NCI-H2029 (cell line): Measurements from ENCODE around the gene DLL1.
A peak's percentile ranks its signal among the peaks of the same experiment; 100 is the strongest.

Source experiments
- DNase-seq: peaks from one replicate; lab custom pipeline; 2025; lab: John Stamatoyannopoulos, UW

The DLL1 gene

DNA sequence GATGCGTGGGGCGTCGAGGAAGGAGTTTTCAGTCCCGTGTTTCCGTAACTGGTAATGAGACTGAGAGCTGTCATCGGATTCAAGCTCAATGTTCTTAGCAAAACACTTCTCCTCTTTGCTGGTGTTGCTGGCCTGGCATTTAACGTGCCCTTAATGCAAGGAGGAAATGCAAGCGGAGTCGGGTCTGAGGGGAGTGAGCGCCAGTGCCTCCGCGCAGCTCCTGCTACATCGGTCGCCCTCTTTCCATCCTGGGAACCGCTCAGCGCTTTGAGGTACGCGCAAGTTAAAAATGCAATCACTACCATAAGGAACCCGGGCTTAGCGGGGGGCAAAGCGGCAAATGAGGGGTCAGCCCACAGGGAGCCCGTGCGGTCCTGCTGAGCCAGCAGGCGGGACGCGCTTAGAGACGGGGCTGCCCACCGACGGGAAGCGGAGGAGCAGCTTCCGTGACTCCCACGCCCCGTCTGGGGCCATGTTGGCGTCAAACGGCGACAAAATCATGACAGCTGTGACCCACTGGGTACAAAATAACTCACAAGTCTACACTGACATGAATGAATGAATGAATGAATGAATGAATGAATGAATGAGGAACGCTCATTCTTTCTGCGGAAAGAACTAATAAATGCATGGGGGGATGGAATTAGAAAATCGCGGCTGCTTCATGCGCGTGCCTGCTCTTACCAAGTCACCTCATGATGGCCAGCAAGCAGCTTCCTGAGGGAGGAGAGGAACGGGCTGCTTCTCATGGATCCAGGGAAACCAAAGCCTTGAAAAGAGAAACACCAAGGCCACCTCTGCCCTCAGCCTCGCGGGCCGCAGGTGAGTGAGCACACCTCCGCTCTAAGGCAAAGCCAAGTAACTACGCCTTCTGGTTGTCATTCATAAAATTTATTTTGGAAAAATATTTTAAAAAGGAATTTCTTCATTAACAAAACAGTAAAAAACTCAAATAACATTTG is 9.3 kb downstream of the DLL1 start:
- DNase-seq, result no peak

DNA sequence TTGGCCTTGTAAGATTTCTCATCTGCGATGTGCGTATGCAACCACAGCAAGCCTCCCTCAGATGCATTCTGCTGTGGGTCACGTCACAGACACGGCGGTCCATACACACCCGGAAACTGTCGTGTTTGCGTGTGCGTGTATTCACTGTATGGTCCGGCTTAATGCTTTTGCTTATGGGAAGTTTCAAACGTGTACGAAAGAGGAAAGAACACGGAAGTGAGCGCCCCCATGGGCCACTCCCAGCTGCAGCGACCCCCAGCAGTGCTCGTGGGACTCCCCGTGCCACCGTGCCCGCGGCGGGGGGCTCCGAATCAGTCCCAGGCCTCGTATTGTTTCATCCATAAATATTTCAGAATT is 10.2 kb downstream of the DLL1 start:
- no peak for DNase-seq

DNA sequence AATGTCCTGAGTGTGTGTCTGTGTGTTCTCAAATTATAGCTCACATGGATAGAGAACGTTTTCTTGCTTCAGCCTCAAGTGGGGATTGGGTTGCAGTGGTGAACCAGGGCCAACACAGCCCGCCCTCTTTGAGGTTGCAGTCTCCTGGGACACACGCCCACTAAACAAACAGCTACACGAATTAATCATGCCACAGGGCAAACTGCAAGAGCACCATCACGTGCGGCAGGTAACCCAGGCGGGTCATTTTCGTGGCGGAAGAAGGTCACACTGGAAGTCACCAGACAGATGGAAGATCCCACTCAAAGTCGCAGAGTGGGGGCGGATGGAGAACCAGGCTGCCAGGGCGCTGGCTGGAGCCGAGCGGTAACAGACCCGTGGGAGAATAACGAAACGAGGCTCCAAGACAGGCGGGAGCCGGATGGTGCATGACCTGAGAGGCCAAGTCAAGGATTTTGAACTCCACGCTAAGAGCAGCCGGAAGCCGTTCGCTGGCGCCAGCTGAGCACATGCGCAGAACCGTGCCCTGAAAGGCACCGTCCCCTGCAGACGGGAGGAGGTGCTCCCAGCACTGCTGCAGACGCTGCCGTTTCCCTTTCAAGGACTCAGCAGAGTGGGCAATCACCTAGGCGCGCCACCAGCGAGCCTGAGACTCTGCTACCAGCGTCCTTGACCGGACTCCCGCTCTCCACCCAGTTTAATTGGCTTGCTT is 10.7 kb downstream of the DLL1 start:
- peak; percentile 97 for DNase-seq

DNA sequence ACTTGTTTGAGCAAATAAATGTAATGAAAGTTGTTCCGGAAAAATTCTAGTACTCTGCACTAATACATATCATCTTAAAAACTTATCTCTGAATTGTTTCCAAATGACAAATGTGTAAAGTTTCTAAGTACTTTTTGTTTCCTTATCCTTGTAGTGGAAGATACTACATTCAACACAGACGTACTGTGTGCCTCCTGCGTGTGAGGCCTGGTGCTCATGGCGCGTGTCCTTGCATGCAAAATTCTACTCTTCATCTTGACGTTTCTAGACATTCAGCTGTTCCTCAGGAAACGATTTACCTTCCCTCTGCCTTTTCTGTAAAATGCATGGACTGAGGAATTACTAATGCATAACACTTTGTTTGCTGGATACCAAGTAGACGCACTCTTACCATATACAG is 11.5 kb downstream of the DLL1 start:
- no peak for DNase-seq

DNA sequence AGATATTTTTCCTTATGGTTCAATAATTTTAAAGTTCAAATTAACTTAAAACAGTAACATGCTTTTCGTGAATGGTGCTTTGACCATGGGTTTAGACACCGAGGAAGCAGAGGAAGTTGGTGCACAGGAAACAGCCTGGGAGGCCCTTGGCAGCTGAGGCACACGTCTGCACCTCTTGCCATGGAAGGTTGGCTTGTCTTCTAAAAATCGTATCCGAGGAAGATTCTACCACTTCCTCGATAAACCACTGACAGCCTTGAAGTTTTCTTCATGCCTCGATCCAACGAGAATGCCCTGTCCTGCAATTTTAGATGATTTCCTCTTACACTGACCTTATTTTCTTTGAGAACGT is 12.2 kb downstream of the DLL1 start:
- no peak for DNase-seq

DNA sequence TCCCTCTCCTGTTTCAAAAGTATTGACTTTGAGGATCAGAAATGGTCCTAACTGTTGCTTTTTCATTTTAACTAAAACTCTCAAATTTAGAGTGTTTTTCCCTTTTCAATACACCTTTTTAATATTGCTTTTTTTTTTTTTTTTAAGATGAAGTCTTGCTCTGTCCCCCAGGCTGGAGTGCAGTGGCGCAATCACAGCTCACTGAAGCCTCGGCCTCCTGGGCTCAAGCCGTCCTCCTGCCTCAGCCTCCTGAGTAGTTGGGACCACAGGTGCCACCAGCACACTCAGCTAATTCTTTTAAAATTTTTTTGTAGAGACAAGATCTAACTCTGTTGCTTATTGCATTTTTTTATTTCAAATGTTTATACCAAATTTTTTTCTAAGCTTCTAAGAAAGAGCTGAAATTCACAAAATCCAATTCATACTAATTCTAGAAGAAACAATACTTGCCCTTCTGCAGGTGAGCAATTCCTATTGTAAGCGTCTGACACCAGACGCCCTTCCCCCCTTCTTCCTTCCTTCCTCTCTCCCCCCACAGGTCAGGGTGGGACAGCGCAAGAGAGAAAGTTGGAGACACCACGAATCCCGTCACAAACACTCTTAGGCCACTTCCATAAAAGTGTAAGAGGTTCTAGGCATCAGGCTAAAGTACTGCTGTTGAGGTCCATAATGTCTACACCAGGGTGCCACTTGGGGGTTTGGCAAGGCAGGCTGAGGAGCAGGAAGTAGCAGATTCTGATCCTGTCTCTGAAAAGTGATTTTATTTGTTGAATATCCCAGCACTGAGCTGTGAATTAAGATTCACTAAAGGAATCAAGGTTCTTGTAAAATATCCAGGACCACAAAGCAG is 12.8 kb downstream of the DLL1 start:
- DNase-seq, result no peak

DNA sequence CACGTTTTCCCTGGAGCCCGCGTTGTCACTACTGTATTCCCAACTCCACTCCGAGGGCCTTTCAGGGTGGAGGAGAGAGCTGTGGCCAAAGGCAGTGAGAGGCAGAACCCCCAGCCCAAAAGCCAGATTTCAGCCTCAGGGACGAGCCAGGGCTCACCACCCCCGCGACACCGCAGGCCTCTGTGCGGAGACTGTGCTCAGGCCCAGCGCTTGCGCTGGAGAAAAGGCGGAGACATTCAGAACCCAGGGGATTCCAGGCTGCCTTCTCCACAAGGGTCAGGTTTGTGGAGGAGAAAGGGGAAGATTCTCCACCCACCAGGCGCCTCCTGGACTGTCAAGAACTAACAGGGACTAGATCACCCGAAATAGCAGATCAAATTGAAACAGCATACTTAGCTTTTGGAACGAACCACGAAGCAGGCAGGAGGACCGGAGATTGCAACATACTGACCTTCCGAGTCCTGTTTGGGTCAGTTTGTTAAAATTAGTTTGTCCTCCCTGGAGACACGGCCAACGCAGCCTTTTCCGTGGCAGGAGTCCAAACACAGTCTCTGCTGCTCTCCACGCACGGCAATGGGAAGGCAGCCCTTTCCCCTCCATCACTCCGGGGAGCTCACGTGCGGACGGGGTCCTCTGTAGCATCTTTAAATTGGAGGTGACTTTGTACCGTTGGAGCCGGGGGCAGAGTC is 14.4 kb downstream of the DLL1 start:
- no peak for DNase-seq

DNA sequence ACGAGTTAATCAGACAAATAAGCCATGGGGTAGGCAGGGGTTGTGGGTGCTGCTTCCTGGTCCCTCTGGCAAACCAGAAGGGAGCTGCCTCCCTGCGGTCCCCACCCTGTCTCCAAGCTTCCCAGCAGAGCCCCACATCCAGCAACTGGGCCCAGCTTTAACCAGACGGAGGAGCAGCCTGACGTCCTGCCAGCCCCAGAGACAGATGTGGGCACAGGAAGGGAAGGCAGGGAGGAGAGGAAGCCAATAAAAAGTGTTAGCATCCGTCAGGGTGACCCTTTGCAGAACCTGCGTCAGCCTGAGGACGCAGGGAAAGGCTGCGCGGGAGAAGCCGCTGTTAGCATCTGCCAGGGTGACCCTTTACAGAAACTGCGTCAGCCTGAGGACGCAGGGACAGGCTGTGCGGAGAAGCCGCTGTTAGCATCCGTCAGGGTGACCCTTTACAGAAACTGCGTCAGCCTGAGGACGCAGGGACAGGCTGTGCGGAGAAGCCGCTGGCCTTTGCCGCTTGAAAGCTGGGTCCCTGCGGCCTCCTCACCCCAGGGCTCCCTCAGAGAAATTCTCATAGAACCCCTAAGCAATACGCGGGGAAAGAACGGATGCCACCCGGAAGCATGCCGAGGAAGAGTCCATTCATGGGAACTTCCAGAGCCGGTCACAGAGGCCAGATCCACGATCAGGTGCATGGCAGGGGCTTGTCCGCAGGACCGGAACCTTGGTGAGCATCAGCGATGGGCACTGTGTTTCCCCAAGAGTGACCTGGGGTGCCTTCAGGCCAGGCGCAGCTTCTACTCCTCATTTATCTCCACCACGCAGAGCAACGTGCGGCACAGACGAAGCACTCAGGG is 15.9 kb downstream of the DLL1 start:
- no peak for DNase-seq

DNA sequence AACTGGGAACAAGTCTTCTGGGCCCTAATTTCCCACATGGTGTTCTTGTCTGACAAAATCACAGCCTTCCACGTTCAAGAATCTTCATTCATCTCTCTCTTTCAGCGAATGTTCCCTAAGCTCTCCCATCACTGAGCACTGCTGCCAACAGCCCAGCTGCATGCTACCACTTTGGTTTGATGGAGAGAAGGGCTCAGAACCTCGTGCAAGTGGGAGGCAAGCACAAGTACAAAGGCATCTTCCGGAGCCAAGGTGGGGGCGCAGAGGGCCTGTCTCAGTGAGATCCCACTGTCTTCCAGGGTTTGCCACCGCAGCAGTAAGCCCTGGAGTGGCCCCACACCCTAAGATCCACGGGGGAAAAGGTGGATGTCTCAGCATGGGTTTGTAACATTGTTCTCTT is 17.2 kb downstream of the DLL1 start:
- no peak for DNase-seq

DNA sequence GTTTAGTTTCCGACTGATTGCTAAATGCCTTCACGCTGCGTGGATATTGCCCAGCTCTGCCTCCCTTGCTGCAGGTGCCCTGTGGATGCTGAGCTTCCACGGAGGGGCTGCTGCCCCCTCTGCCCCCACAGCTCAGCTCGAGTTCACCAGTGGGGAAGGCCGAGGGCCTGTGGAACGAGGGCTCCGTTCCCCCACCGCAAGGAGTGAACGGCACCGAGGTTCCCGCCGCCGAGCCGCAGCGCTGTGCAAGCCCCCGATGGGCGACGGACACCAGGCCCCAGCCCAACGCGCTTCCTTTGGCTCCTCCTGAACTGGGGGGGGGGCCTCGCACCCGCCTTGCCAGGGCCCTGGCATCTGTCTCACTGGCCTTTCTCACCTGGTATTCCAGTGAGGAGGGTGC is 17.7 kb downstream of the DLL1 start:
- no peak for DNase-seq

DNA sequence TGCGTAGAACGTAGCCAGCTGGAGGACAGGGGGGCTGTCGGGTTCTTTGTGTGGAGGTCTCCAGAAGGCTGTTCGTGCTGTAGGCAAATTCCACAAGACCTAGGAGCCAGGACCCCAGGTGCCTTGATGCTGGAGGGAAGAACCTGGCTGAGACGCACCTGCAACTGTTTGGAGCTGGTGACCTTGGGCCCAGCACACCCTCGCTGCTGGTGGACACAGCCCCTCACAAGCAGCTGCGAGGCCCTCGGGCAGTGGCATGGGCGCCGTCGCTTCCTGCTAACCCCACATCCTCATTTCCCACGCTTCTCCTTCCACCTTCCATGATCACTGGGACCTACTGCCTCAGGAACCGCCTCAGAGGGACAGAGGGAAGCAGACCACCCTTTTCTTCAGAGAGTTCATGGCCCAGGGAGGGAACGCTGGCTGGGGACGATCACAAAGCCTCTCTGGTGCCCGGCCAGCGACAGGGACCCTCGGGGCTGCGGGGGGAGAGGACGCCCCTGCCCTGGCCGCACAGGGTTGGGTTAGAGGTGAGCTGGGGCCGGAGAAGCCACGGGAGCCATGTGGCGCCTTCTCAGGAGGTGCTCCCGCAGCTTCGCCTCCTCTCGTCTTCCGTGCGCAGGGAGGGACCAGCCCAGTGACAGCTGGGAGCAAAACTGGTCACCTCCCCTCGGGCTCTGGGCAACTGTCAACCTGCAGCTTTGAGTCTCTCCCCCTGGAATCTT is 18.4 kb downstream of the DLL1 start:
- no peak for DNase-seq

DNA sequence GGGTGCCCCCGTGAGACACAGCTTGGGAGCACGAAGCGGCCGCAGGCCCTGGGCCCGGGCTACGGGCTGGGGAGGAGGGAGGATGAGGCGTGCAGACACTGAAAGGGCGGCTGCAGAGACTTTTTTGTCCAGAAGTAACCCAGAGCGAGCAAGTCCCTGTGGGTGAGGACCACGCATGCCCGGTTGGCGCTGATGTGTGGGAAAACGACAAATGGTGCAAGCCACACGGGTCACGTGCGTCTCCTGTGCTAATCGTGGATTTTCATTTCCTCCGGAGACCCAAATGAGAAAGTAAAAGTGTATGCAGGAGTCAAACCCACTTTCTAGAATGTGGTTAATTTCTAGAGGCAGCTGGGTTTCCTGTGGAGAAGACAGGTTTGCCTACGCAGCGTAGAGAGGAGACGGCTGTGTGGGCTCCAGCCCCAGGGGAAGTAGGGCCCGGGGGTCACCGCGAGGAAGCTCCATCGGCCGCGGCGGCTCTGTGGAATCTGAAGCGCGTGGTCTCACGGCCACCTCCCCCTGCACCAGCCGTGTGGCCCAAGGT is 19.0 kb downstream of the DLL1 start:
- no peak for DNase-seq

DNA sequence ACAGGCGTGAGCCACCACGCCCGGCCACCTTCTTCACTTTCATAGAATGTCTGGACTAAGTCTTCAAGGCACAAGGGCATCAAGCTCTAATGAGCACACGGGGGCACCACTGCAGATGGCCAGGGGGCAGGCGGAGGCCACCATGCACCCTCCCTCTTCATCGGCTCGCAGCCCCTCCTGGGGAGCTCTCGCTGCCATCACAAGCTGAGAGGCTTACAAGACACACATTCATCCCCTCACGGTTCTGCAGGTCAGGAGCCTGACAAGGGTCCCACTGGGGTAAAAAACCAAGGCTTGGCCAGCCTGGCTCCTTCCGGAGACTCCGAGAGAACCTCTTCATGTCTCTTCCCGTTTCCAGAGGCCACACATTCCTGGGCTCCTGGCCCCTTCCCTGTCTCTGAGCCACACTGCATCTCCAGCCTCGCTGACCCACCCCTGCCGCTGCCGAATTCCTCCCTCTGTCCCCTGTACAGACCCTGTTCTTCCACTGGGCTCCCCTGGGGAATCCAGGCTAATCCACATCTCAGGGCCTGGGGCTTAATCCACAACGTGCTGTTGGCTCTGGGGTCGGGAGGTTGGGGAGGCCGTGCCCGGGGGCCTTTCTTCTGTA is 19.8 kb downstream of the DLL1 start:
- no peak for DNase-seq

DNA sequence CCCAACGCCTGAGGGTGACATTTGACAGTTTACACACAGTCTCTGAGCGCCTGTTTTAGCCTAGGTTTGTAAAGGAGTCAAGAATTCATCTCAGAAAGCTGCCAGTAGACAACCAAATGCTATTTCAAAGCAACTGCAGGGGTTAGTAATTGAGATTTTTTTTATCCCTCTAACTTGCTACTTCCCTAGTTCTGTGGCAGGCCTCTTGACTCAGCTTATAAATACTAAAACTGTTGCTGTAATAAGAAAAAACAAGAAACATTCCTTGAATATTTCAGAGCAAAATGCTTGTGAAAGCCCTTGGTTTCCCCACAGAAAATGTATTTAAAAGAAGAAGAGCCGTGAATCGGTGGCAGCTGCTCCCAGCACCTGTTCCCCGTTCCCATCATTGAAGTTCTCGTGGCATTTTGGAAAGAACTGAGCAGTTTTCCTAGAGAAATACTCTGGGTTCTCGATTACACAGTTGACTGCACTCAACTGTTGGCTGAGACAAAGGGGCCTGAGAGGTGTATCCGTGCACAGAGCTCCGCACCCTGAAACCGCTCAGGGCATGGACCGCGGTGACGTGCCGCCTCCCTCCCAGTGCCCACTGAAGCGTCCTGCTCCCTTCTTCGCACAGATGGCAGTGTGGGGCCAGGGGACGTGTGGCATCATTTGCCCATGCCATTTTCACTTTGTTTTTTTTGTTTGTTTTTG is 20.9 kb downstream of the DLL1 start:
- DNase-seq, result peak; percentile 30

DNA sequence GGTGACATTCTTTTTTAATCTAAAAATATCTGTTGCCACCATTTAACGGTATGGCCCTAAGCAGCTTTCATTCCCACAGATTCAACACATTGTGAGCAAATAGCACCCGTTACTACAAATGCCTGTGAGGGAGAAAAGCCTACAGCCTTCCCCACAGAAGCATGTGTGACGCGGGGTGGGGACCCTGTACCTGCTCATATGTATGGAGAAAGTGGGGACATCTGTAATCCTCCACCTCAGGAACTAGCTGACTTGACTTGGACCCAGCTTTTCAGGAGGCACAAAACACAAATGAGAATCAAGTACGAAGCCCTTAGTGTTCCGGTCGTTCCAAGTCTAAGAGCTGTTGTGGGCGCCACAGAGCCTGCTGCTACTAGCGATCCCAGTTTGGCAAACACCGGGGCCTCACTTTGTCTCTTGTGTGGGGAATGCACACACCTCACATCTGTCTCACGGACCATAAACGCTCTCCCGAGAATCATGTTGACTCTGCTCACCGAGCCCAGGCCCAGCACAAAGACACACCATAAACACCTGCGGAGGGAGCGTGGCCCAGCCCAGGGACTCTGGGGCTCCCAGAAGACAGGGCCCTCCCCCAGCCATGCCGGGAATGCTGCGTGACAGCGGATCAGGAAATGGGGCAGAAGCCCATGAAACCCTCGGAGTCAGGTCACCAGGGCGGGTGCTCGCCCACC is 21.6 kb downstream of the DLL1 start:
- peak; percentile 93 for DNase-seq

DNA sequence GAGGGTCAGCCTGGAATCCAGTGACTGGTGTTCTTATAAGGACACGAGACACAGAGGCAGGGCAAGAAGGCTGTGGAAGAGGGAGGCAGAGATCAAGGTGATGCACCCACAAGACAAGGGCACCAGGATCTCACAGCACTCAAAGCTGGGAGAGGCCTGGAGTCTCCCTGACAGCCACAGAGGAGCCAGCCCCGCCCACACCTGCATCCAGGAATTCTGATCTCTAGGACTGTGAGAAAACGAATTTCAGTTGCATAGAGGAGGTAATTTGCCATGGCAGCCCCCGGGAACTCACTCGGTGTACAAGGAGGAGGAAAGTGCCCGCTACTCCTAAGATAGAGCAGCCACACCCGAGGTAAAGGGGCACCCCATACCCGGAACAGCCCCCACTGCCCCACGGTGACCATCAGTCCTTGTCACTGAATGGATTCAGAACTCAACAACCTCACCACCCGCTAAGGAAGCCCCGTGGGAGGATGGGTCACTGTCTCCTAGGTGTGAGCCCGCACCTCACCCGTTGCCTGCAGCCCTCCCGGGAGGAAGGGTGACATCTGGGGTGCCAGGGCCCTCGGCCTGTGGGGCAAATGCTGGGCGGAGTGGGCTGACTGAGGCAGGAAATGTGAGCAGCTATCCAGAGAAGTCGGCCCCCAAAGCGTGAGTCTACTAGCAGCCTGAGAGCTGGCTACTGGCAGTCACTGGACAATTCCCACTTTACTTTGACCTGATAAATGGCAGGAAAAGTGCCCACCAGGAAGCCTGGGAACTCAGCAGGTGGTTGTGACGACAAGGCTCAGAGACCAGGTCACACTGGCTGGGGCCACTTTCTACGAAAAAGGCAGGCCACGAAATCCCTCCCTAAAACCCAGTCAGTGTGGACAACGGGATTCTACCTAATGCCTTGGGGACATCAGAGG is 22.4 kb downstream of the DLL1 start:
- no peak for DNase-seq

DNA sequence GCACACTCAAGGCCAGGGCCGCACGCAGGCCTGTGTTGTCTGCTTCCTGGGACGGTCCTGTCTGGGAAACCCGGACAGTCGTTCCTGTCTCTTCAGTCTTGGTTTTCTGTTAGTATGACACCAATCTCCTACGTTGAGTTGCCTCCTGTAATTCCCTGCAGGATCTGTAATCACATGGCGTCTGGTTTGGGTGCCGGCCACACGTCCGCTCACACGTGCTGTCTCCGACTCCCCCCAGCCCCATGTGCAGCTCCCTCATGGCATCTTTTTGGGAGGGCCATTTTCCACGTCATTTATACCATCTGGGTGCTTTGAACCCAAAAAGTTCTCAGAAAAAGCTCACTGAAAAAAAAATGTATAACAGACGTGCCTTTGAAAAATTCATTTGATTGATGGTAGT is 23.2 kb downstream of the DLL1 start:
- no peak for DNase-seq
